Lower leg skin (tissue), 4 donors: ENCODE measurements around the gene CENPP. TPM values are rescaled to one million over a fixed set of nuclear protein-coding genes. Genes with fewer than 3 reads are reported as not detected.
A peak's percentile ranks its signal among the peaks of the same experiment; 100 is the strongest.

Source experiments
- DNase-seq, 2 donors: peaks; one replicate each; pipeline ENCODE4 v3.0.0-alpha.2; 2019; ENCODE audit warnings: low spot score in 2 of 2
- H3K4me3 ChIP-seq: fragments of 200-600 bp; sonication (generic); 2 replicates; pipeline ENCODE4 v1.5.1; 2017; ENCODE audit warnings: mild to moderate bottlenecking, low read depth; ENCODE audit not compliant: poor library complexity, severe bottlenecking
- CTCF ChIP-seq, 3 donors: fragments of 450-650 bp; IDR thresholded peaks; one replicate each; pipeline ENCODE4 v1.5.1; 2016; ENCODE audit warnings: antibody characterized with exemption in 3 of 3, mild to moderate bottlenecking in 3 of 3, moderate library complexity in 2 of 3
- POLR2A ChIP-seq, 2 donors: fragments of 450-650 bp; IDR thresholded peaks; one replicate each; pipeline ENCODE4 v1.6.1; 2016 to 2017; ENCODE audit warnings: antibody characterized with exemption in 2 of 2, mild to moderate bottlenecking in 1 of 2, moderate library complexity in 1 of 2
- WGBS, 2 donors: methylation state at CpG; one replicate each; pipeline ENCODE4 v1.1.5; 2018; 5-methylcytosine and 5-hydroxymethylcytosine counted together
- intact Hi-C: fragments of 100-400 bp; cut with DNase I; formaldehyde crosslinking; loops from one replicate; pipeline ENCODE4 v1.15.0; 2023; ENCODE audit warnings: low total_unique reads
- total RNA-seq, 4 donors: library from RNA; depleted of rRNA; stranded (reverse); fragments of >200 nt; gene quantifications; one replicate each; pipeline ENCODE4 v1.1.0, GENCODE V29; 2016

CENPP gene
- total RNA-seq, 4 donors from 2014 or later: 7.8 to 28.8 (median 12.2) TPM

- peak in 1 of 2 donors; percentile 80 for DNase-seq
- 88 to 95% methylated on average over 26 of the region's 26 CpGs for WGBS, 2 donors
- H3K4me3 ChIP-seq: no peak overlapping the region
- TF ChIP-seq POLR2A (IDR thresholded peaks at IDR 0.05): no peak
- TF ChIP-seq CTCF (IDR thresholded peaks at IDR 0.05): no peak
- intact Hi-C loops: loop anchor here (10.0 kb wide), 1 partner anchor 493 kb away; no protein-coding TSS in a partner anchor
These were observed 312.3 kb downstream of the CENPP start for GRCh38 chr9:92637886-92638620.

GRCh38 chr9:92638621-92639101, 312.9 kb downstream of the CENPP start:
- no peak for TF ChIP-seq CTCF (IDR thresholded peaks at IDR 0.05)
- DNase-seq: peak in 1 of 2 donors; percentile 75
- H3K4me3 ChIP-seq: no peak overlapping the region
- WGBS, 2 donors: 55 to 61% methylated on average over 5 of the region's 5 CpGs
- intact Hi-C loops: loop anchor here (10.0 kb wide), 1 partner anchor 494 kb away; no protein-coding TSS in a partner anchor

GRCh38 chr9:92639124-92639523, 313.4 kb downstream of the CENPP start:
- TF ChIP-seq CTCF (IDR thresholded peaks at IDR 0.05) (no peak), POLR2A (IDR thresholded peaks at IDR 0.05) (no peak)
- 78 to 79% methylated on average over 7 of the region's 7 CpGs for WGBS, 2 donors
- intact Hi-C loops: loop anchor here (10.0 kb wide), 1 partner anchor 494 kb away; no protein-coding TSS in a partner anchor
- peak in 1 of 2 donors; percentile 54 for DNase-seq
- H3K4me3 ChIP-seq: no peak overlapping the region

- peak in 1 of 2 donors; percentile 80 for DNase-seq
- 93 to 94% methylated on average over 8 to 9 of the region's 9 CpGs for WGBS, 2 donors
- H3K4me3 ChIP-seq: no peak overlapping the region
- TF ChIP-seq POLR2A (IDR thresholded peaks at IDR 0.05): no peak
- TF ChIP-seq CTCF (IDR thresholded peaks at IDR 0.05): no peak
- intact Hi-C loops: loop anchor here (10.0 kb wide), 1 partner anchor 495 kb away; no protein-coding TSS in a partner anchor
These were observed 314.1 kb downstream of the CENPP start for GRCh38 chr9:92639791-92640271.

- WGBS, 2 donors: 85 to 86% methylated on average over 8 of the region's 8 CpGs
- TF ChIP-seq POLR2A (IDR thresholded peaks at IDR 0.05) (no peak), CTCF (IDR thresholded peaks at IDR 0.05) (no peak)
- DNase-seq: peak in 1 of 2 donors; percentile 72
- H3K4me3 ChIP-seq: no peak overlapping the region
- intact Hi-C loops: no loop called here
These were observed 314.8 kb downstream of the CENPP start for GRCh38 chr9:92640398-92641091.
